GM06990 (cell line): ENCODE measurements around the gene CCNJ.

Experiments used
- DNase-seq: peaks from one replicate; pipeline ENCODE4 v3.0.0-alpha.2; 2011; ENCODE audit not compliant: insufficient read length; ENCODE audit errors: extremely low read depth
- H3K27me3 ChIP-seq: replicated peaks from 2 replicates; pipeline ENCODE4 v1.6.0; 2011; ENCODE audit warnings: low read length; ENCODE audit not compliant: control insufficient read depth, insufficient read depth
- H3K36me3 ChIP-seq: 2 replicates; pipeline ENCODE4 v1.5.1; 2011; ENCODE audit warnings: low read length; ENCODE audit not compliant: control insufficient read depth, insufficient read depth
- H3K4me3 ChIP-seq: replicated peaks from 2 replicates; pipeline ENCODE4 v1.5.1; 2011; ENCODE audit warnings: low read depth, mild to moderate bottlenecking, control low read depth, low read length
- CTCF ChIP-seq: IDR thresholded peaks from 2 replicates; pipeline ENCODE4 v1.5.1; 2011; ENCODE audit warnings: low read length, control low read depth, mild to moderate bottlenecking, inconsistent platforms; ENCODE audit not compliant: insufficient read depth, poor library complexity, severe bottlenecking

The CCNJ gene

GRCh38 chr10:96107623-96108038 is 64.2 kb downstream of the CCNJ start:
- H3K36me3 ChIP-seq: no peaks in the 10 kb centered on the region
- DNase-seq: no peak
- no peaks in the 10 kb centered on the region for H3K27me3 ChIP-seq
- no peak overlapping the region for H3K4me3 ChIP-seq
- no peak for TF ChIP-seq CTCF
